H9 (cell line): ENCODE results near the gene ZFYVE28. TPM values are rescaled to one million over a fixed set of nuclear protein-coding genes. Genes with fewer than 3 reads are reported as not detected.

Experiments
- DNase-seq: peaks from one replicate; pipeline ENCODE4 v3.0.0-alpha.2; 2017
- H2AFZ ChIP-seq: one replicate; pipeline ENCODE4 v1.6.1; 2013; ENCODE audit warnings: mild to moderate bottlenecking, low read length, control low read depth, moderate library complexity
- H2AK5ac ChIP-seq: 2 replicates; pipeline ENCODE4 v1.6.1; 2013; ENCODE audit warnings: low read length, control low read depth, mixed read lengths; ENCODE audit not compliant: insufficient read length
- H2BK120ac ChIP-seq: one replicate; pipeline ENCODE4 v1.6.1; 2013; ENCODE audit warnings: low read depth, mild to moderate bottlenecking, low read length, control low read depth, inconsistent platforms; ENCODE audit not compliant: poor library complexity, severe bottlenecking
- H2BK12ac ChIP-seq: 2 replicates; pipeline ENCODE4 v1.6.1; 2013; ENCODE audit warnings: low read length, control low read depth, mixed read lengths, low read depth; ENCODE audit not compliant: insufficient read length
- H2BK15ac ChIP-seq: 2 replicates; pipeline ENCODE4 v1.6.1; 2013; ENCODE audit warnings: low read depth, low read length, control low read depth
- H2BK20ac ChIP-seq: one replicate; pipeline ENCODE4 v1.6.1; 2013; ENCODE audit warnings: low read depth, mild to moderate bottlenecking, low read length, control low read depth, inconsistent platforms; ENCODE audit not compliant: poor library complexity, severe bottlenecking
- H2BK5ac ChIP-seq: 2 replicates; pipeline ENCODE4 v1.6.1; 2013; ENCODE audit warnings: low read length, control low read depth, mixed read lengths; ENCODE audit not compliant: insufficient read length
- H3K14ac ChIP-seq: 2 replicates; pipeline ENCODE4 v1.6.1; 2013; ENCODE audit warnings: low read length, control low read depth; ENCODE audit not compliant: insufficient read depth
- H3K18ac ChIP-seq: 2 replicates; pipeline ENCODE4 v1.6.1; 2013; ENCODE audit warnings: low read depth, mild to moderate bottlenecking, mixed read lengths, low read length, control low read depth; ENCODE audit not compliant: insufficient read length
- H3K23ac ChIP-seq: 2 replicates; pipeline ENCODE4 v1.6.1; 2013; ENCODE audit warnings: low read length, control low read depth, mixed read lengths, low read depth; ENCODE audit not compliant: insufficient read length
- H3K23me2 ChIP-seq: 2 replicates; pipeline ENCODE4 v1.6.1; 2013; ENCODE audit warnings: low read depth, mild to moderate bottlenecking, mixed read lengths, low read length, control low read depth; ENCODE audit not compliant: insufficient read length, poor library complexity, severe bottlenecking
- H3K27ac ChIP-seq: 2 replicates; pipeline ENCODE4 v1.5.1; 2013; ENCODE audit warnings: low read length, control low read depth, mixed read lengths, low read depth; ENCODE audit not compliant: insufficient read length
- H3K27me3 ChIP-seq: 2 replicates; pipeline ENCODE4 v1.6.1; 2013; ENCODE audit warnings: low read length, control low read depth, inconsistent platforms; ENCODE audit not compliant: insufficient read depth
- H3K4ac ChIP-seq: 2 replicates; pipeline ENCODE4 v1.6.1; 2013; ENCODE audit warnings: low read depth, mild to moderate bottlenecking, control low read depth, inconsistent platforms, low read length, moderate library complexity
- H3K4me1 ChIP-seq: 2 replicates; pipeline ENCODE4 v1.6.1; 2013; ENCODE audit warnings: low read length, control low read depth, inconsistent platforms; ENCODE audit not compliant: insufficient read depth
- H3K4me2 ChIP-seq: 2 replicates; pipeline ENCODE4 v1.6.1; 2013; ENCODE audit warnings: low read length, control low read depth, mixed read lengths; ENCODE audit not compliant: insufficient read length, insufficient read depth
- H3K56ac ChIP-seq: 2 replicates; pipeline ENCODE4 v1.6.1; 2013; ENCODE audit warnings: low read depth, mild to moderate bottlenecking, mixed read lengths, low read length, control low read depth; ENCODE audit not compliant: insufficient read length
- H3K79me1 ChIP-seq: 2 replicates; pipeline ENCODE4 v1.6.1; 2013; ENCODE audit warnings: low read depth, mild to moderate bottlenecking, moderate library complexity, low read length, control low read depth, inconsistent platforms; ENCODE audit not compliant: insufficient read depth, poor library complexity, severe bottlenecking
- H3K79me2 ChIP-seq: 2 replicates; pipeline ENCODE4 v1.6.1; 2013; ENCODE audit warnings: low read length, control low read depth, inconsistent platforms; ENCODE audit not compliant: insufficient read depth
- H3K9ac ChIP-seq: 2 replicates; pipeline ENCODE4 v1.6.1; 2013; ENCODE audit warnings: low read length, control low read depth, mixed read lengths; ENCODE audit not compliant: insufficient read length; ENCODE audit errors: extremely low read depth
- H3K9me3 ChIP-seq: one replicate; pipeline ENCODE4 v1.6.1; 2013; ENCODE audit warnings: low read depth, low read length, inconsistent platforms; ENCODE audit not compliant: control insufficient read depth
- H3T11ph ChIP-seq: one replicate; pipeline ENCODE4 v1.6.1; 2013; ENCODE audit warnings: mild to moderate bottlenecking, low read length, control low read depth, inconsistent platforms
- H4K20me1 ChIP-seq: one replicate; pipeline ENCODE4 v1.6.1; 2013; ENCODE audit not compliant: control insufficient read depth, insufficient read length, insufficient read depth
- H4K5ac ChIP-seq: 2 replicates; pipeline ENCODE4 v1.6.1; 2013; ENCODE audit warnings: low read depth, mild to moderate bottlenecking, mixed read lengths, low read length, control low read depth; ENCODE audit not compliant: insufficient read length
- H4K8ac ChIP-seq: replicated peaks from 2 replicates; pipeline ENCODE4 v1.6.1; 2013; ENCODE audit warnings: low read length, control low read depth, mixed read lengths, low read depth; ENCODE audit not compliant: insufficient read length
- H4K91ac ChIP-seq: 2 replicates; pipeline ENCODE4 v1.6.1; 2013; ENCODE audit warnings: low read depth, mild to moderate bottlenecking, moderate library complexity, mixed read lengths, low read length, control low read depth; ENCODE audit not compliant: insufficient read length
- H3K27ac Mint-ChIP-seq, 3 experiments: 2 replicates in 2 of 3; 3 replicates in 1 of 3; pipeline ENCODE4 v1.8.0; 2020 to 2021; ENCODE audit warnings: mixed read lengths in 3 of 3, mild to moderate bottlenecking in 1 of 3, moderate library complexity in 1 of 3
- H3K27me3 Mint-ChIP-seq: 2 replicates; pipeline ENCODE4 v1.8.0; 2021; ENCODE audit warnings: low read depth, mild to moderate bottlenecking, moderate library complexity, mixed read lengths
- H3K36me3 Mint-ChIP-seq, 3 experiments: 2 replicates in 2 of 3; 3 replicates in 1 of 3; pipeline ENCODE4 v1.8.0; 2020 to 2021; ENCODE audit warnings: low read depth in 3 of 3, mixed read lengths in 3 of 3; ENCODE audit not compliant: insufficient read depth in 1 of 3
- H3K4me1 Mint-ChIP-seq, 2 experiments: 2 replicates each; pipeline ENCODE4 v1.8.0; 2020; ENCODE audit warnings: mixed read lengths in 2 of 2
- H3K4me3 Mint-ChIP-seq, 2 experiments: 2 replicates in 1 of 2; 3 replicates in 1 of 2; pipeline ENCODE4 v1.8.0; 2020 to 2021; ENCODE audit warnings: mild to moderate bottlenecking in 2 of 2, mixed read lengths in 2 of 2, moderate library complexity in 1 of 2
- H3K9me3 Mint-ChIP-seq, 2 experiments: 2 replicates in 1 of 2; 3 replicates in 1 of 2; pipeline ENCODE4 v1.8.0; 2020; ENCODE audit warnings: mild to moderate bottlenecking in 2 of 2, mixed read lengths in 2 of 2, moderate library complexity in 1 of 2
- CTCF ChIP-seq: fragments of 200-600 bp; sonication (generic); conservative IDR thresholded peaks from 3 replicates; pipeline ENCODE4 v1.8.0; 2021; ENCODE audit warnings: antibody characterized with exemption, mild to moderate bottlenecking
- WGBS: extraction: QIAGEN DNeasy Blood & Tissue Kit; methylation state at CpG from one replicate; pipeline ENCODE4 v1.1.7; 2013; ENCODE audit warnings: missing lambda C conversion rate, low lambda C conversion rate, mixed read lengths; ENCODE audit not compliant: insufficient read length; ENCODE audit errors: extremely low coverage; 5-methylcytosine and 5-hydroxymethylcytosine counted together
- total RNA-seq: library from RNA; stranded (reverse); gene quantifications from 2 replicates; pipeline ENCODE4 v1.2.1, GENCODE V29; 2021

ZFYVE28 gene
- total RNA-seq, 1 experiment from 2014 or later = 0.98 TPM

GRCh38 chr4:2290974-2291704, 127.3 kb downstream of the ZFYVE28 start:
- Histone ChIP-seq H3K18ac (no peak overlapping the region), H3K4me2 (no peak overlapping the region), H3K14ac (no peak overlapping the region), H3K9me3 (no peaks in the 10 kb centered on the region), H3K79me2 (no peaks in the 10 kb centered on the region), H3K4me1 (no peaks in the 10 kb centered on the region; the same call in 1 of the 2 replicates), H2BK120ac (no peak overlapping the region), H2BK20ac (no peak overlapping the region), H3T11ph (no peak overlapping the region), H3K23ac (no peak overlapping the region), H4K8ac (no peak overlapping the region), H2BK12ac (no peak overlapping the region), H3K27ac (no peak overlapping the region), H3K27me3 (no peaks in the 10 kb centered on the region), H3K23me2 (no peaks in the 10 kb centered on the region), H3K79me1 (no peaks in the 10 kb centered on the region), H3K9ac (no peak overlapping the region), H4K5ac (no peak overlapping the region), H2BK5ac (no peak overlapping the region), H3K4ac (no peak overlapping the region), H4K20me1 (no peaks in the 10 kb centered on the region), H2BK15ac (no peak overlapping the region), H2AK5ac (no peak overlapping the region), H3K56ac (no peak overlapping the region), H4K91ac (no peak overlapping the region), H2AFZ (no peak overlapping the region)
- H3K4me3 Mint-ChIP-seq = no peak overlapping the region
- H3K4me1 Mint-ChIP-seq = peaks cover 8 to 22% of the 10 kb centered on the region in 2 experiments
- DNase-seq = no peak
- no peaks in the 10 kb centered on the region; the same call in 1 of the 2 replicates for H3K27me3 Mint-ChIP-seq
- no peak for TF ChIP-seq CTCF
- no peaks in the 10 kb centered on the region; a peak in 1 of 7 replicates for H3K36me3 Mint-ChIP-seq
- peaks cover 6 to 8% of the 10 kb centered on the region in 2 experiments for H3K9me3 Mint-ChIP-seq
- H3K27ac Mint-ChIP-seq = no peak overlapping the region
- WGBS = no CpG with 5 or more reads among the region's 24 CpGs
